ENCODE results near the gene TNKS1BP1.
A peak's percentile ranks its signal among the peaks of the same experiment; 100 is the strongest.

TNKS1BP1 gene

DNA sequence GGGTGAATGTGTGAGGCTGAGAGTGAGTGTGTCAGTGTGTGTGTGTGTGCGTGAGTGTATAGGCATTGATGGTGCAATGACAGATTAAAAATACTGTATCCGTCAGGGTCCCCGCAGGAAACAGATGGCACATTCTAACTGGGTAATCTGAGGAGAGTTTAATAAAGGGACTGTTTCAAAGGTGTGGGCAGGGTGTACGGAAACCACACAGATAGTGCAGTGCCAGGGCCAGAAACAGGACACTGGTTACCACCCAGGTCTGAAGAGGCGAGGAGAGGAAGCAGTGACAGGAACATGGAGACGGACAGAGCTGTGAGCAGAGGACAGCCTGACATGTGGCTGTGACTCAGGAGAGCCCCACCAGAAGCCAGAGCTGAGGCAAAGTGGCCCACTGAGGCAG lies 29.9 kb upstream of the TNKS1BP1 start:
- no peak for DNase-seq (ENCODE audit: low read depth)
- no peak overlapping the region for H3K4me3 ChIP-seq (ENCODE audit: low read length)
- TF ChIP-seq, protein P1, sequence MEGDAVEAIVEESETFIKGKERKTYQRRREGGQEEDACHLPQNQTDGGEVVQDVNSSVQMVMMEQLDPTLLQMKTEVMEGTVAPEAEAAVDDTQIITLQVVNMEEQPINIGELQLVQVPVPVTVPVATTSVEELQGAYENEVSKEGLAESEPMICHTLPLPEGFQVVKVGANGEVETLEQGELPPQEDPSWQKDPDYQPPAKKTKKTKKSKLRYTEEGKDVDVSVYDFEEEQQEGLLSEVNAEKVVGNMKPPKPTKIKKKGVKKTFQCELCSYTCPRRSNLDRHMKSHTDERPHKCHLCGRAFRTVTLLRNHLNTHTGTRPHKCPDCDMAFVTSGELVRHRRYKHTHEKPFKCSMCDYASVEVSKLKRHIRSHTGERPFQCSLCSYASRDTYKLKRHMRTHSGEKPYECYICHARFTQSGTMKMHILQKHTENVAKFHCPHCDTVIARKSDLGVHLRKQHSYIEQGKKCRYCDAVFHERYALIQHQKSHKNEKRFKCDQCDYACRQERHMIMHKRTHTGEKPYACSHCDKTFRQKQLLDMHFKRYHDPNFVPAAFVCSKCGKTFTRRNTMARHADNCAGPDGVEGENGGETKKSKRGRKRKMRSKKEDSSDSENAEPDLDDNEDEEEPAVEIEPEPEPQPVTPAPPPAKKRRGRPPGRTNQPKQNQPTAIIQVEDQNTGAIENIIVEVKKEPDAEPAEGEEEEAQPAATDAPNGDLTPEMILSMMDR (conservative IDR thresholded peaks at IDR 0.05; ENCODE audit: low read depth, low read length) = no peak

DNA sequence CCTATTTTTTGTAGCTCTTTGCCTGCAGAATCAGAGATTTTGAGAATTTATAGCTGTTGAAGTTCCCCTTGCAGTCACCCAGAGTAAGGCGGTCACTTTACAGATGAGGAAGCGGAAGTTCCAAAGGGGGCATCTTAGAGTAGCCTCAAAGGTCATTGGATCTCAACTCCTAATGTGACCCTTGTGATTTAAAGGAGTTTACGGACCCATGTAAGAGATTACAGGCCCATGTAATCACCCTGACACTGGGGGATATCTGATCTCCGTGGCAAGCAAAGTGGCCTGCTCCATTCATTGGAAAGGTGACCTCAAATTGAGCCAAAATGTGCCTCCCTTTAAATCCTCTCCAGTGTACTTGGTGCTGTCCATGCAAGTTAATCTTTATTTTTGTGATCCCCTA lies 29.1 kb upstream of the TNKS1BP1 start:
- no peak overlapping the region for H3K4me3 ChIP-seq (ENCODE audit: low read length)
- TF ChIP-seq, protein P1 (conservative IDR thresholded peaks at IDR 0.05; ENCODE audit: low read depth, low read length) = no peak
- no peak for DNase-seq (ENCODE audit: low read depth)

GRCh38 chr11:57353446-57353845 lies 28.7 kb upstream of the TNKS1BP1 start:
- no peak for DNase-seq (ENCODE audit: low read depth)
- TF ChIP-seq, protein P1 (conservative IDR thresholded peaks at IDR 0.05; ENCODE audit: low read depth, low read length) = no peak
- no peak overlapping the region for H3K4me3 ChIP-seq (ENCODE audit: low read length)

GRCh38 chr11:57353036-57353435 lies 28.3 kb upstream of the TNKS1BP1 start:
- DNase-seq (ENCODE audit: low read depth) = no peak
- TF ChIP-seq, protein P1 (conservative IDR thresholded peaks at IDR 0.05; ENCODE audit: low read depth, low read length) = no peak
- no peak overlapping the region for H3K4me3 ChIP-seq (ENCODE audit: low read length)

DNA sequence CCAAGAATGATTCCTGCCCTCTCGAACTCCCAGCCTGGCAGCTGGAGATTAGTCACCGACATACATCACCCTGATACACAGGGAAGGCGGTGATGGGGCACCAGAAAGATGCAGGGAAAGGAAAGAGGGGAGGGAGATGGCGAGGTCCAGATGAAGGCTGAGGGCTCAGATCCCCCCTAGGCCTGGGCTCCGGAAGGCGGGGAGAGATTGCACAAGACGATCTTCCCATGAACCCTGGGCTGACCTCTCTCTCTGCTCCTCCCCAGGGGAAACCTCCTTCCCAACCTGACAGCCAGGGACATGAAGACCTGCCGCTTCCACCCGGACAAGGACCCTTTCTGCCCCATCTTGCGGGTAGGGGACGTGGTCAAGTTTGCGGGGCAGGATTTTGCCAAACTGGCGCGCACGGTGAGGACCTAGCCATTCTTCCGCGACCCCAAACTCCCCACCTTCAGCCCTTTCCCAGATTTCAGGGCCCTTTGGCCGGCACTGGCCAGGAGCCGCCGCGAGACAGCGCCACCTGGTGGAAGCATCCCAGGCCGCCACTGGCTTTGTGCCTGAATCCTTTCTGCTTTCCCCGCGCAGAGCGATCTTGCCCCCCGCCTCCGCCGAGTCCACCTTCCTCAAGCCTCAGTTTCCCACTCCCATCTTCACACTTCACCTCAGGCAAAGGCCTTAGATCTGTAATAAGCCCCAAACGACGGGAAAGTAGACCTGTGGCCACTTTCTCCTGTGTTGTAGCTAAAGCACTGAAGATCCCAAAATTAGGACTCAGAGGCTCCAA lies 24.9 kb upstream of the TNKS1BP1 start:
- TF ChIP-seq, protein P1 (conservative IDR thresholded peaks at IDR 0.05; ENCODE audit: low read depth, low read length) = peak; percentile 87
- no peak overlapping the region for H3K4me3 ChIP-seq (ENCODE audit: low read length)
- no peak for DNase-seq (ENCODE audit: low read depth)

DNA sequence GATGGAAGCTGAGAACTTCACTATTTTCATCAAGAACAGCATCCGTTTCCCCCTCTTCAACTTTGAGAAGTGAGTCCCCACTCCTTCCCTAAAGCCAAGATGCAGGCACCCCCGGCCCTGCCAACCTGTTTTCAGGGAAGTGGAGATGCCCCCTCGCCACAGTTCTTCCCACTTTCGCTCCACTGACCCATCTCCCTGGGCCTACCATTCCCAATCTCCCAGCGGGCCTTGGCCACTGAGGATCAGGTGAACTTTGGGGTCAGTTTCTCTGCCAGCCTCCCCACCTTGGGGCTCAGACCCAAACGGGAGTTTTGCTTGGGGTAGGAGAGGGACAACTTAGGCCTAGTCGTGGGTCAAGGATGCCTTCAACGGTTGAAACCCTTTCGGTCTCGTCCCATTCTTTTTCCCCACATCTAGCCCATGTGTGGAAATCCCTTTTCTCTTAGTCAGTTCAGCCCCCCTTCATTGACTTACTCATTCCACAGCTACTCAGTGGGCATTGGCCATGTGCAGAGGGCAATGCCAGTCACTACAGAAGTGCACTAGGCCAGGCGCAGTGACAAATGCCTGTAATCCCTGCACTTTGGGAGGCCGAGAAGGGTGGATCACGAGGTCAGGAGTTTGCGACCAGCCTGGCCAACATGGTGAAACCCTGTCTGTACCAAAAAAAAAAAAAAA lies 24.0 kb upstream of the TNKS1BP1 start:
- no peak overlapping the region for H3K4me3 ChIP-seq (ENCODE audit: low read length)
- TF ChIP-seq, protein P1 (conservative IDR thresholded peaks at IDR 0.05; ENCODE audit: low read depth, low read length) = no peak
- DNase-seq (ENCODE audit: low read depth) = no peak

GRCh38 chr11:57348052-57348451 lies 23.3 kb upstream of the TNKS1BP1 start:
- no peak overlapping the region for H3K4me3 ChIP-seq (ENCODE audit: low read length)
- DNase-seq (ENCODE audit: low read depth) = no peak
- TF ChIP-seq, protein P1 (conservative IDR thresholded peaks at IDR 0.05; ENCODE audit: low read depth, low read length) = no peak
